A549 (cell line): ENCODE results near the gene FADS3.

Experiments used
- CTCF ChIP-seq: fragments of >200 bp; sonication (Bioruptor Twin); formaldehyde crosslinking; IDR thresholded peaks from 3 replicates; pipeline ENCODE4 v1.5.1; 2016
- HDAC2 ChIP-seq: fragments of 200-600 bp; sonication (generic); IDR thresholded peaks from 2 replicates; pipeline ENCODE4 v1.6.1; 2016

DNA sequence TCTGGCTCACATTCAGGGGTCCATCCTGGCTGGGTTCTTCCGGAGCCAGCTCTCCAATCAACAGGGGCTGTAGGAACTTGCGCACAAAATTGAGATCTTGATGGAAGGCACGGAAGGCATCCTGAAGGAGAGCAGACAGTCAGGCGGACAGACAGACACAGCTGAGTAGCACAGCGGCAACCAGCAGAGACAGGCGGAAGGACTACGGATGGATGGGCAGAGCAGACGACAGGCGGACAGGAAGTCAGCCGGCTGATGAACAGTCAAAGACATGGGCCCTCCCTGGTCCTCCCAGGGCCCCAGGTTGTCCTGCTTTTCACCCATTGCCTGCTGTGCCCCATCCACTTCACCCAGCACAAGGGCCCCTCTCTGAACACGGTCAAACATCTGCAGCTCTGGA lies 11.3 kb downstream of the FADS3 start:
- TF ChIP-seq HDAC2, result no peak
- no peak for TF ChIP-seq CTCF
